Astrocyte of the spinal cord (primary cell): ENCODE data around the gene HOXB13.
"Not testable (repeated sequence)": the region's sequence is repeated elsewhere in the genome, so short reads cannot be mapped to it uniquely, and the experiment has no call there.

Experiments used
- DNase-seq: peaks from one replicate; pipeline ENCODE4 v3.0.0; 2011; ENCODE audit warnings: low read depth, low spot score
- H3K4me3 ChIP-seq: 2 replicates; pipeline ENCODE4 v1.5.1; 2011; ENCODE audit warnings: low read depth, mild to moderate bottlenecking, low read length, moderate library complexity
- CTCF ChIP-seq: IDR thresholded peaks from 2 replicates; pipeline ENCODE4 v1.5.1; 2012; ENCODE audit warnings: low read depth, mild to moderate bottlenecking, low read length, inconsistent platforms
- in situ Hi-C: cut with HindIII; loops from 2 replicates; pipeline ENCODE4 v1.10.0; 2017; ENCODE audit warnings: low sequenced_read_pairs

HOXB13 gene

GRCh38 chr17:48717367-48718226 is 11.0 kb downstream of the HOXB13 start:
- no peak overlapping the region for H3K4me3 ChIP-seq
- in situ Hi-C loops, result no loop called here
- DNase-seq, result no peak
- TF ChIP-seq CTCF, result no peak

GRCh38 chr17:48716549-48716948 is 12.0 kb downstream of the HOXB13 start:
- DNase-seq, H3K4me3 ChIP-seq, in situ Hi-C loops: not testable (repeated sequence)

DNA sequence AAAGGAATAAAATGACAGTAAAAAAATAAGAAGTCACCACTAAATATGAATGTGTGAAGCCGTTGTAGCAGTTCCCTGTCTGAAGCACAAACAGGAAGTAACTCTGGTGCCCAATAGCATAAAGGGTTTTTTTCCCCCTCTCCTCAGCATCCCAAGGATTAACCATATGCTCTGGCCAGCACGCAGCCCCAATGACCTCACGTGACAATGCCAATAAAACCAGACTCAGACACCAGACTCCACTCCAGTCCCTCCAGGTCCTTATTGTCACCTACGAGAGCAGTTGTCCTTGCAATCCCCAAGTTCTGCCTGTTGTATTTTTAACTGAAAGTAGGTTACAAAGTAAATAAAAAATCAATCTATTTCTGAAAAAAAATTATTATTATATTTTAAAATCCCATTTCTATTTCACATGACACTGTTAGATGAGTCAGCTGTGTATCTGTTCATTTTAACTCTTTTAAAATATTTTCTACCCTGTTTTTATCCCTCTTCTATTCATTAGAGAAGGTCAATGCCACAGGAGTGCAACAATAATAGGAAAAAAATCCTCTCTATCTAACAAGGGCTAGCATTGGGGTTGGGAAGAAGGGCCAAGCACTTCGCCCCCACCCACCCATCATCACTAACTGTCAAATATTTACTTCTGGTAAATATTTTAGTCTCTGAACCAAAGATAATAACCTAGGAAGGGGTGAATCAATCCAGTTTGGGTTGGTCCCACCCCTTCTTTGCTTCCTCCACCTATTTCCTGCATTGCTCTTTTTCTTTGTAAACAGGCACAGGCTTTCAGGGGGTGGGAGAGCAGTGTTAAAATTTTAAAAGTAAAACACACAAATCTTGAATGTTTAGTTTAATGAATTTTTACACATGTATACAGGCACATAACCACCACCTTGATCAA is 12.8 kb downstream of the HOXB13 start:
- in situ Hi-C loops, result no loop called here
- H3K4me3 ChIP-seq, result no peak overlapping the region
- no peak for DNase-seq
- no peak for TF ChIP-seq CTCF

DNA sequence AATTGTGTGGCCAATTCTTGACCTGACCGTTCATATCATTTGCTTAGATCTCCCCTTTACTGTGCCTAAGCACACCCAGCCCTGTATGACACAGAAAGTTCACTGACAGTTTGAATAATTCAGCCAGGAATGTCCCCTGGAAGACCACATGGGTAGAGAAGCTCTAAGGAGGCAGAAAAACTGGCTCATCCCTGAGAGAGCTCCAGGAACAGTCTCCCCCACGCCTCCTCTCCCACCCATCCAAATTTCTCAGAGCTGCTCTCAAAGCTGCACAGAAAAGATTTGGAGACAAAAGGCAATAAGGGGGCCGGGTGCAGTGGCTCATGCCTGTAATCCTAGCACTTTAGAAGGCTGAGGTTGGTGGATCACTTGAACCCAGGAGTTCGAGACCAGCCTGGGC is 17.4 kb downstream of the HOXB13 start:
- DNase-seq, result no peak
- no peak for TF ChIP-seq CTCF
- H3K4me3 ChIP-seq, result no peak overlapping the region
- in situ Hi-C loops, result no loop called here

DNA sequence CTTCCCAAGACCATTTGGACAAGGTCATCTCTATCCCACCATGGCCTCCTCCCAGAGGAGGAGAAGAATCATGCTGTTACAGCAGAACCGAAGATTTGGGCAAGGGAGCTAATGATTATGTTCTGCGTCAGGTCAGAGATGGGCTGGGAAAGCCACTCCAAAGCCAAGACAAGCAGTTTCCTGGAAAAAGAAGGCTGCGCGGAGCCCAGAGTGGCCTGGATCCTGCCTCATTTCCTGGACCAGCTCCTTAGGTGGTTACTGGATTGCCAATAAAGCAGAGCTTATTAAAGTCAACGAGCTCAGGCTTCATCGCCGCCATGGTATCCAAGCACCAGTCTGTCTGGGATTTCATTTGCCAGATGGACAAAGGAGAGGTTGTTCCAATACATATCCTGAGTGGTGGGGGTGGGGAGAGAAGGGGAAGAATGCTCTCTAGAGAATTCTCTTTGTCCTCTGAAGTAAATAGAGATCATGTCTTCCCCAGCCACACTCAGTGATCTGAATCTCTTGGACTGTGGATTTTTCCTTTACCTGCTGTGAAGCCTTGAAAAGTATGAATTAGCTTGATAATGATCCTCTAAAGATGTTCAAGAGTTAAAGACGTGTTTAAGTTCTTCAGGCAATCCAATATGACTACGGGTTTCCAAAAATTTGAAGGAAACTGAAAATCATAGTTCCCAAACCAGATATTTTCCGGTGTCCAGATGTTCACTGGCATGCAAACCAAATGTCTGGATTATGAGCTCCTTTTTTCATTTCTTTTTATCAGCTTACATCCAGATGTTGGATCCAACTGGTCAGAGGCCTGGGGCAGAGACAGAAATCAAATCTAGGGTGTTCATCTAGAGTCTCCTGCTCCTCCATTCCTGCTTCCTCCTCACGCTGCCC is 23.9 kb downstream of the HOXB13 start:
- in situ Hi-C loops, result no loop called here
- DNase-seq, result no peak
- no peak overlapping the region for H3K4me3 ChIP-seq
- TF ChIP-seq CTCF, result no peak

DNA sequence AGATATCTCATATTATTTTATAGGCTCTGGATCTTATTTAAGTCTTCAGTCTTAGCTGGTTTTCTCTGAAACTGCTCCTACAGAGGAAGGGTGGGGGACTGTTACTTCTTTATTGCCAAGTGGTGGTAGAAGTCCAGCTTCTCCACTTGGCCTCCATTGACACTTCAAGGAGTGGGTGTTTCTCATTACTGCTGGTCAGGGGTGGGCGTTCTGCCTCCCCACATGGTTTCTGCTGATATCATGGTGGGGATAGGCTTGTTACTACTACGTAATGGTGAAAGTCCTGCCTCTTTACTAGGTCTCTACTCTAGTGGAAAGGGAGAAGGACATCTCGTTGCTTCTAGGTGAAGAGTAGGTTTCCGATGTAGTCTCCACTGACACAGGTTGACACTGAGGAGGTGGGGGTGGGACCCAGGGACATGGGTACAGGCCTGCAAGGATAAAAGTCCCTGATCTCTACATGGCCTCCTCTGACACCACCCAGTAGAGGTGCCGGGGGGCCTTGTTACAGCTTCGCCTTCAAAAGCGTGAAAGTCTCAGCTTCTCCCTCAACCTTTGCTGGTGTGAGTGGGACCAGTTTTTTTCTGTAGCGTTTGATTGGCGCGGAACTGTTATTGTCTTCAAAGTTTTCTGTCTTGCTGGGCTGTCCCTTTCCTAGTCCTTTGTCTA is 26.6 kb downstream of the HOXB13 start:
- no peak for TF ChIP-seq CTCF
- no peak for DNase-seq

More for the DNA sequence above, 26.6 kb downstream of the HOXB13 start:
- no peak overlapping the region for H3K4me3 ChIP-seq
- in situ Hi-C loops, result no loop called here
